Neuron (in vitro differentiated cells): Measurements from ENCODE around the gene TBC1D3B.
"Not testable (repeated sequence)": the region's sequence is repeated elsewhere in the genome, so short reads cannot be mapped to it uniquely, and the experiment has no call there.

Experiments
- H2AFZ ChIP-seq: one replicate; pipeline ENCODE4 v1.6.1; 2013; ENCODE audit warnings: low read depth, mild to moderate bottlenecking, inconsistent platforms, low read length, moderate library complexity
- H3K27me3 ChIP-seq: one replicate; pipeline ENCODE4 v1.6.1; 2013; ENCODE audit warnings: low read length; ENCODE audit not compliant: insufficient read depth
- H3K36me3 ChIP-seq: one replicate; pipeline ENCODE4 v1.6.1; 2013; ENCODE audit warnings: low read length; ENCODE audit not compliant: insufficient read depth
- H3K4me1 ChIP-seq: one replicate; pipeline ENCODE4 v1.6.1; 2013; ENCODE audit warnings: low read length; ENCODE audit not compliant: insufficient read depth
- H3K4me3 ChIP-seq: 2 replicates; pipeline ENCODE4 v1.5.1; 2013; ENCODE audit warnings: mild to moderate bottlenecking, low read length, moderate library complexity
- H3K9me3 ChIP-seq: one replicate; pipeline ENCODE4 v1.6.1; 2013; ENCODE audit warnings: low read length

TBC1D3B gene

DNA sequence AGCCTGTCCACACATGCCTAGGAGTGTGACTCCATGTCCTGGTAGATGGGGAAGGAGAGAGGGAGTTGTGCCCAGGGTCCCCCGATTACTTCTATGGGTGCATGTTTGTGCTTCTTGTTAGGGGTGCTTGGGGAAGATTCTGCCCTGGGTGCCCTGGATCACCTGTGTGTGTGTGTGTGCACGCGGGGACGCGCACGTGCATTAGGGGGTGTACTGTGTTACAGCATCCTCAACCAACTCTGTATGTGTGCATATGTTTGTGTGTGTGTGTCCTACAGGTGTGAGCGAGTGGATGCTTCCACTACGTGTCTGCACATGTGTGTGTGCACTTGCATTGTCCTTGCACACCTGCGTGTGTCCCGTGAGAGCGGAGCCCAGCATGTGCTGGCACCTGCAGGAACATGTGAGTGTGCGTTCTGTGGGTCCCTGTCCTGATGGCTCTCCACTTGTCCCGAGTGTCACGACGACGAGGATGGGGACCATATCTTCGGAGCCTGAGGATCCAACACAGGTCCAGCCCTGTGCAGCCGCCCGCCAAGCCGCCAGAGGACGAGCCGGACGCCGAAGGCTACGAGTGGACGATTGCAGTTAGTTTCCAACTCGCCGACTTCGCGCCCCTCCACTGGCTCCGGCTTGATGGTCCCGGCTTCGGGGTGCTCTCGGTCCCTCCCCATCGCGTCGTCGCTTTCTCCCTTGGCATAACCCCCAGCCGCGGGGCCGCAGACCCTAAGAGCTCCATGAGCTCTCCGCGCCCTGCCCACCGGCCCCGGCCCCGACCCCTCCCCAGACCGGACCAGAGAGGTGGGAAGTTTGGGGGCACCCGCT is 6.0 kb upstream of the TBC1D3B start:
- peak overlapping the region; percentile 88 for H2AFZ ChIP-seq
- peaks cover 39% of the 10 kb centered on the region for H3K27me3 ChIP-seq
- peak overlapping the region; percentile 31 for H3K4me3 ChIP-seq
- no peaks in the 10 kb centered on the region for H3K36me3 ChIP-seq
- no peaks in the 10 kb centered on the region for H3K9me3 ChIP-seq
- H3K4me1 ChIP-seq, result peaks cover 4% of the 10 kb centered on the region

DNA sequence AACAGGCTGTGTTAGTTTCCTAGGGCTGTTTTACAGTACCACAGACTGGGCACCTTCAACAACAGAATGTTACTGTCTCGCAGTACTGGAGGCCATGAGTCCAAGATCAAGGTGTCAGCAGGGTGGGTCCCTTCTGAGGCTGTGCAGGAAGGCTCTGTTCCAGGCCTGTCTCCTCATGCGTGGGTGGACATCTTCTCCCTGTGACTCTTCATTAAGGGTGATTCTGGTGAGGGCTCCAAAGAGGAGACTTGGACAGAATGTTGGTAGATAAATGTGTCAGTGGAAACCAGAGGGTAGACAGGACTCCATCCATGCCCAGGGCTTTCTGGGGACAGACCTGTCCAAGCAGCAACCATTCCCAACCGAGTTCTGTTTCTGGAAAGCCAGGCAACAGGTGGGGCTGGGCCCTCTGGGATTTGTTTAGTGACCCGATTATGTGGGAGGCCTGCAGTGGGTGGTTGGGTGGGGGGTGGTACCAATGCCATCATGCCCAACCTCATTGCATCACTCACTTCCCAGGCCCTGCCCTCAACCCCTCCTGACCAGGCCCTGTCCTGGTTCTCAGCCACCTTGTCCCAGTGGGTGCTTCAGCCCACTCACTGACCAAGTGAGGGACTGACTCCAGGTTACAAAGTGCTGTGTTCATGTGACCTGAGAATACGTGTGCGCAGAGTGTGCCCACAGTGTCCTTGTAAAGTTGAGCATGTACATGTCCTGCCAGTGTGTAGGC is 5.2 kb upstream of the TBC1D3B start:
- H3K4me3 ChIP-seq, H2AFZ ChIP-seq, H3K9me3 ChIP-seq, H3K36me3 ChIP-seq, H3K4me1 ChIP-seq: not testable (repeated sequence)
- H3K27me3 ChIP-seq, result peaks cover 35% of the 10 kb centered on the region

DNA sequence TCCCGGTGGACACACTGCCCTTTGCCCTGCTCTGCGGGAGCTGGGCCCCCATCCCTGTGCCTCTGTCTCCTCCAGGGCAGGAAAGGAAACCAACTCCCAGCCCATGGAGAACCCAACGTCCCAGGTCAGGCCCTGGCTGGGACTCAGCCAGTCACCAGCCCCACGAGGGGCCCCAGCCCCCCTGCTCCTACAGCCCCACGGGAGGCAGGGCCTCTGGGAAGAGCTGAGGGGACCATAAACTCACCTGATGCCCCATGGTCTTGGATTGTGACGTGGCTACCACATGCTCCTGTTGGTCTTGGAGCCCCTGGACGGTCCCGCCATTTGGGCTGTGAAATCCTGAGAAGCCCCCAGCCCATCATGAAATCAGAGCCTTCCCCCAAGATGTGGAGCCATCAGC is 7.6 kb downstream of the TBC1D3B start:
- not testable (repeated sequence) for H2AFZ ChIP-seq, H3K9me3 ChIP-seq, H3K27me3 ChIP-seq, H3K36me3 ChIP-seq, H3K4me1 ChIP-seq, H3K4me3 ChIP-seq

DNA sequence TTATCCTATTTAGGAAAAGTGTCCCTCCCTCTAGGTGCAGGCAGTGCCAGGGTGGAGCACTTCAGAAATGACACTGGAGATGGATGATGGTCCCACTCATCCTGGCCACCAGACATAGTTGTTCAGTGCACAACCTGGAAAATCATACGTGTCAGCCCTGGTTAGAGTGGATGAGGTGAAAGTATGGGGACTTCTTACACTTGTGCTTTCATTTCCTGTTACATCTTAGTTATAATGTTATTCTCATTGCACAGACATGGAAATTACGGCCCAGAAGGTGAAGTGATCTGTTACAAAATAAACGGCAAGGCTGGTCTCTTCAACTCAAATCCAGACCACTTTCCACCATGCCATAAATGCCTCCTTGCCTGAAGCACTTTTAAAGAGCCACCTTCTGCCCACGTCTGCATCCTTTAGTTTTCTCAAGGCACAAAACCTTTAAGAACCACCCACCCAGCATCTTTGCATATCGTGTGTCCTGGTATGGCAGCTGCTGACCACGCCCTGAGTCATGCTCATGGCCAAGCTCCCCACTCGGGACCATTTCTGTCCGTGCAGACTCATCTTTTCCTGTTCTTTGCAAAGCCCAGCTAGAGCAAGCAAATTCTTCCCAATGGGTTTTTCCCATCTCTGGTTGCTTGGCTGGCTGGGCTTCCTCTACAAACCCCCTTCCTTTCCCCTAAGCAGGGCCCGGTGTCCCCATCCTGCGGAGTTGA is 22.4 kb downstream of the TBC1D3B start:
- no peak overlapping the region for H2AFZ ChIP-seq
- H3K27me3 ChIP-seq, result peaks cover 19% of the 10 kb centered on the region
- H3K4me1 ChIP-seq, result no peaks in the 10 kb centered on the region
- H3K4me3 ChIP-seq, result no peak overlapping the region
- H3K36me3 ChIP-seq, result no peaks in the 10 kb centered on the region
- H3K9me3 ChIP-seq, result no peaks in the 10 kb centered on the region

DNA sequence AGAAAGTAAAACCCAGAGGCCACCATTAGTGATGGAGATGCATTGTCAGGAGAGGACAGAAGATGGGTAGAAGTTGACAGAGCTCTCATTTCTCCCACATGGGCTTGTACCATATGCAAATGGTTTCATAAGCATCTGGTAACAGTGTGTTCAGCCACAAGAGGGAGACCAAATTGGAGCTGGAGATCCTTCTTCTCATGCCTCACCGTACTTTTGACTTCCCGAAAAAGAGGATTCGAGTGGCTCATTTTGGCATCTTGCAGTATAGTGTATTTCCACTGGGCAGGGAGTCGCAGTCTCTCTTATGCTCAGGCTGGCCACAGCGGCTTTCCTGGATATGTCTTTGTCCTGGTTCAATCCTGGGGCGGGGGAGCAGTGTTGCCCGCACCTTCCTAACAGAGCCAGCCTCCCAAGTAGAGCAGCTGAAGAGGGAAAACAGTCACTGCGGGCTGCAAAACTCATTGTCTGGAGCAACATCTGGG is 23.8 kb downstream of the TBC1D3B start:
- H3K4me1 ChIP-seq, result no peaks in the 10 kb centered on the region
- no peak overlapping the region for H3K4me3 ChIP-seq
- H3K36me3 ChIP-seq, result no peaks in the 10 kb centered on the region
- peaks cover 19% of the 10 kb centered on the region for H3K27me3 ChIP-seq
- H2AFZ ChIP-seq, result no peak overlapping the region
- H3K9me3 ChIP-seq, result no peaks in the 10 kb centered on the region

DNA sequence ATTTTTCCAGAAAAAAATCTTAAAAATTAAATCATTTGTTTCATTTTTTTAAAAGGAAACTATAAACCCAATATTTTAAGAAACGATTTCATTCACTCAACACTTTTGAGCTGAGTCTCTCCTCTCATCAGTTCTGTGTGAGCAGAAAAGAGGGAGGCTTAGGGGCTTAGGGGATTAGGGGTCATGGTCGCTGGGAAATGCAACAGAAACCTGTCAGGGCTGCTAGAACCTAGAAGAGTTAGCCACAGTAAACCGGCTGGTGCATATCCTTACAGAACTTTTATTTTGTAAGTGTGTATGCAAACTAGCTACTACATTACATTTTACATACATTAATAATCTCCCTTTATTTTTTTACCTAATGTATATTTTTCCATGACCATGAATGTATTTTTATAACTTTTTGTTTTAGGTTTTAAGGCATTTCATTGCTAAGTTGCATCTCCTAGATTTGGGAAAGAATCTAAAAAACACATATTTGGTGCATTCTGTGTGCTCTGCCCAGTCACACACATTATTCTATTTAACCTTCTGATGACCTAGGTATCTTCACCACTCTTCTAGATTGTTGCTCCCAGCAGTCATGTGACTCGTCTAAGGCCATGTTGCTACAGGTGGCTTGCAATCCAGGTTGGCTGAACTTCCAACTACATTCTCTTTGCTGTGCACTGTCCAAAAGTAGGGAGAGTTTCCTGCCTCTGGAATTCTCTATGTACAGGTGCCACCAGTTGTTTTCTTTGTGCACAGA is 24.4 kb downstream of the TBC1D3B start:
- H3K4me3 ChIP-seq, result no peak overlapping the region
- H3K9me3 ChIP-seq, result no peaks in the 10 kb centered on the region
- H3K36me3 ChIP-seq, result no peaks in the 10 kb centered on the region
- H2AFZ ChIP-seq, result no peak overlapping the region
- H3K4me1 ChIP-seq, result no peaks in the 10 kb centered on the region
- H3K27me3 ChIP-seq, result peaks cover 19% of the 10 kb centered on the region

DNA sequence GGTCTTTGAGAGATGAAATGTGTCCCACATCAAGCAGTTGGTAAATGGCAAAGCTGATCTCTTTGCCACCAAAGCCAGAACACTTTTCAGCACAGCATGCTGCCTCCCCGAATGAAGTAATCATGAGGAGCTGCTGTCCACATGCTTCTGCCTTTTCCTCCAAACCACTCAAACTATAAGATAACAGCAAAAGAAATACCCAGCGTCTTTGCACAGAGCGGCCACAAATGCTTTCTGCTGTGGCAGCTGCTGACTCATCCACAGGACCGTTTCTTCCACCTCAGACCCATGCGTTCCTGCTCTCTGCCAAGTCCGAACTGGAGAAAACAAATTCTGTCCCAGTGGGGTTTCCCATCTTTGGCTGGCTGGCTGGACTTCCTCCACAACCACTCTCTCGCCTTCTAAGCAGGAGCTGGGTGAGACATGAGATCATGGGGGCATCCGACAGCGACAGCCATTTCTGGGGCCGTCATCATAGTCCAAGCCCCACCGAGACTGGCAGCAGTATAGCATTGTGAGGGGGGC is 27.1 kb downstream of the TBC1D3B start:
- H3K4me1 ChIP-seq, result no peaks in the 10 kb centered on the region
- H3K9me3 ChIP-seq, result no peaks in the 10 kb centered on the region
- peaks cover 19% of the 10 kb centered on the region for H3K27me3 ChIP-seq
- H3K36me3 ChIP-seq, result no peaks in the 10 kb centered on the region
- no peak overlapping the region for H3K4me3 ChIP-seq
- no peak overlapping the region for H2AFZ ChIP-seq

DNA sequence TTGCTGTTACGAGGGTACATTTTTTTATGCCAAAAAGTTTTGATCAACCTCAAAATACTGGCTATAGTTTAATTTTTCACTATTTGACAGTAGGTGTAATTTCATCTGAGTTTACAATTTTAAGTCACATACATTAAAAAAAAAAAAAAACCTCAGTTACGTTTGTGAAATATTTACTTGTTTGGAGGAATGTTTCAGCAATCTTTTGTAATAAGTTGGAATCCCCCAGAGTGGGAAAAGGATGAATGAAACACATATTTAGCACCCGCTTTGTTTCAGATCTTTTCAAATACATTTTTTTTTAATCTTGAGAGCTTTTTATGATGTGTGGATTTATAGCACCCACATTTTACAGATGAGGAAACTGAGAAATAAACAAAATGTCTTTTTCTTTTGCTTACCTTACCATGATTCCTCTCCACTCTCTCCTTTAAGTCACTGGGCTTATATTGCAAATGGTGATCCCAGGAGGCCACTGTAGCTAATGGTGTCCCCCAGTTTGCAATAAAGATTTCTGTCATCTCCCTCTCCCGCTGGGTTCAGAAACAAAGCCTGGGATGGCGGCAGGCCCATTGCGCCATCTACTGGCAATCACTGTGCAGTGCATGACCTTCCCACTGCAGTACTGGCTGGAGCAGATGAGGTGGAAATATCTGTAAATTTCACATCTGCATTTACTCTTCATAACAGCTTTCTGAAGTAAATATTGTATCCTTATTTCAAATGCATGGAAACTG is 27.7 kb downstream of the TBC1D3B start:
- H3K4me1 ChIP-seq, result no peaks in the 10 kb centered on the region
- no peak overlapping the region for H2AFZ ChIP-seq
- H3K36me3 ChIP-seq, result no peaks in the 10 kb centered on the region
- peaks cover 17% of the 10 kb centered on the region for H3K27me3 ChIP-seq
- no peaks in the 10 kb centered on the region for H3K9me3 ChIP-seq
- no peak overlapping the region for H3K4me3 ChIP-seq

DNA sequence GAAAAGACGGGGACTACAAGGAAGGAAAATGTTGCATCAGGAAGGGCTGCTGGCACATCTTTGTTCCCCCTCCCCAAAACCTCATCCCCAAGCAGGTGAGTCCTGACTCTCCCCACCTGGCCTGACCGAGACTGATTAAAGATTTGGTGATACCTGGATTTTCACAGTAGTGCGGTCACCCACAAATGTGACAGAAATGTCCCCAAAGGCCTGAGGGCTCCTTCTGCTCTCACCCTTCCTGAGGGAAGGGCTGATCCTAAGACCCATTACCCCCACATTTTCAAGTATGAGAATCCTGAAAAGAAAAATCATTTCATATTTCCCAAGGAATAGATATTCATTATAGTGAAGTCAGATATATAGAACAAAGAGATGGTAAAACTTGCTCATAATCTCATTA is 28.8 kb downstream of the TBC1D3B start:
- Histone ChIP-seq H2AFZ (no peak overlapping the region), H3K4me1 (no peaks in the 10 kb centered on the region), H3K4me3 (no peak overlapping the region), H3K36me3 (no peaks in the 10 kb centered on the region), H3K9me3 (no peaks in the 10 kb centered on the region), H3K27me3 (peaks cover 14% of the 10 kb centered on the region)

DNA sequence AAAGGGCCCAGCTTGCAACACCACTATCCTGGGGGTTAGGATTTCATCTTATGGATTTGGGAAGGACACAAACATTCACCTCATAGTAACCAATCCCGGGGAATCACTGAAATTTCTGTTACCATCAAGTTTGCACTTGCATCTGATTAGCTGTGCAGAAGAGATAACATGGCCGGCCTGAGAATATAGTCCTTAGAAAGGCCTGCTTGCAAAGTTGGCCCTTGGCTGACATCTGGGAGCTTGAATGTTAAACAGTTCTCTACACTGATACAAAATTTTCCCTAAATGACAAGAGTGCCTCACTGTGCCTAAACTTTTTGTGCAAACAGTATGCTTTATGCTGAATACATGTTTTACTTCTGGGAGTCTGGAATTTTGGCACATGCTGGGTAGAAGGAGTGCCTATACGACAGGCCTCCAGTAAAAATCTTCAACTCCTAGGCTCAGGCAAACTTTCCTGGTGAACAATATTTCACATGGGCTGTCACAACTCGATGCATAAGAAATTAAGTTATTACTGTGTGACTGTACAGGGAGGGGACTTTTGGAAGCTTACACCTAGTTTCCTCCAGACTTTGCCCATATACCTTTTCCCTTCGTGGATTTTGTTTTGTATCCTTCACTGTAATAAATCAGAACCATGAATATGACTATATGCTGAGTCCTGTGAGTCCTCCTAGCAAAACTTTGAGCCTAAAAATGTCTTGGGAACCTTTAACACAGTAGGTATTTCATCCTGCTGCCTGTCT is 31.3 kb downstream of the TBC1D3B start:
- H3K4me1 ChIP-seq, result no peaks in the 10 kb centered on the region
- H3K9me3 ChIP-seq, result no peaks in the 10 kb centered on the region
- no peak overlapping the region for H2AFZ ChIP-seq
- no peaks in the 10 kb centered on the region for H3K36me3 ChIP-seq
- H3K4me3 ChIP-seq, result no peak overlapping the region
- H3K27me3 ChIP-seq, result peaks cover 16% of the 10 kb centered on the region

DNA sequence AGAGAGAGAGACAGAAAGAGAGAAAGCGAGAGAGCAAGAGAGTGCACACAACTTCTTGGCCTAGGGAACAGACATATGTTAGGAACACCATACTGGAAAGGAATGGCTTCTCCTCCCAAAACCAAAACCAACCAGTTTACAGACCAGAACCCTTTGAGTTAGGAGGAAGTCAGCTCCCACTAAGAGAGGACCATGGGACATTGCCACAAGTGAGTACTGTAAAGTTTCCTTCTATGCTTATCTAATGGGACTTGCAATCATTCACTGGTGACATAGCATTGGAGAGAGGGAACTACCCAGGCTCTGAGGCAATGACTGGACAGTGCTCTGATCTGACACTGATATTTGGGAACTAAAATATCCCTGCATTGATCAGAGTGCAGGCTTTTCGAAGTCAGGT is 32.4 kb downstream of the TBC1D3B start:
- Histone ChIP-seq H3K4me1 (no peaks in the 10 kb centered on the region), H2AFZ (no peak overlapping the region)

More for the DNA sequence above, 32.4 kb downstream of the TBC1D3B start:
- Histone ChIP-seq H3K9me3 (no peaks in the 10 kb centered on the region), H3K27me3 (peaks cover 11% of the 10 kb centered on the region), H3K36me3 (no peaks in the 10 kb centered on the region), H3K4me3 (no peak overlapping the region)
